Measurements from ENCODE around the gene PRAMEF2.
"Not testable (repeated sequence)": the region's sequence is repeated elsewhere in the genome, so short reads cannot be mapped to it uniquely, and the experiment has no call there.

PRAMEF2 gene

GRCh38 chr1:12856786-12857185 is at the start of gene PRAMEF2:
Gene PRAMEF2, plus strand, starts transcription at chr1:12857086. Its CDS starts 1,924 bp downstream, at chr1:12859010.
- not testable (repeated sequence) for DNase-seq (ENCODE audit: low read depth, low spot score)

GRCh38 chr1:12809933-12810332 is 47.0 kb upstream of the PRAMEF2 start:
- no peak for DNase-seq (ENCODE audit: low read depth, low spot score)

- no peak for DNase-seq (ENCODE audit: low read depth, low spot score)
Observed at GRCh38 chr1:12810691-12811408, 46.0 kb upstream of the PRAMEF2 start.

GRCh38 chr1:12811409-12811784 is 45.5 kb upstream of the PRAMEF2 start:
- no peak for DNase-seq (ENCODE audit: low read depth, low spot score)

GRCh38 chr1:12819061-12819460 is 37.8 kb upstream of the PRAMEF2 start:
- not testable (repeated sequence) for DNase-seq (ENCODE audit: low read depth, low spot score)

- not testable (repeated sequence) for DNase-seq (ENCODE audit: low read depth, low spot score)
Observed at GRCh38 chr1:12831310-12831709, 25.6 kb upstream of the PRAMEF2 start, which contains the start of gene PRAMEF11. Gene PRAMEF11, minus strand, starts transcription at chr1:12831410. Its CDS starts 2,621 bp downstream, at chr1:12828789.

- not testable (repeated sequence) for DNase-seq (ENCODE audit: low read depth, low spot score)
Observed at GRCh38 chr1:12833251-12833650, 23.6 kb upstream of the PRAMEF2 start.

- not testable (repeated sequence) for DNase-seq (ENCODE audit: low read depth, low spot score)
Observed at GRCh38 chr1:12848620-12849019, 8.3 kb upstream of the PRAMEF2 start, which contains the start of gene HNRNPCL1. Gene HNRNPCL1, minus strand, starts transcription at chr1:12848720. Its CDS starts 431 bp downstream, at chr1:12848289.

- no peak for DNase-seq (ENCODE audit: low read depth, low spot score)
Observed at GRCh38 chr1:12851779-12852178, 5.1 kb upstream of the PRAMEF2 start.

GRCh38 chr1:12863131-12863880 is 6.4 kb downstream of the PRAMEF2 start:
- not testable (repeated sequence) for DNase-seq (ENCODE audit: low read depth, low spot score)

- not testable (repeated sequence) for DNase-seq (ENCODE audit: low read depth, low spot score)
Observed at GRCh38 chr1:12878453-12878852, 21.6 kb downstream of the PRAMEF2 start.

- DNase-seq (ENCODE audit: low read depth, low spot score): not testable (repeated sequence)
Observed at GRCh38 chr1:12886101-12886500, 29.2 kb downstream of the PRAMEF2 start, which contains the start of gene PRAMEF4. Gene PRAMEF4, minus strand, starts transcription at chr1:12886201. Its CDS starts 2,807 bp downstream, at chr1:12883394.

- not testable (repeated sequence) for DNase-seq (ENCODE audit: low read depth, low spot score)
Observed at GRCh38 chr1:12898170-12898569, 41.3 kb downstream of the PRAMEF2 start, which contains the start of gene PRAMEF10. Gene PRAMEF10, minus strand, starts transcription at chr1:12898270. Its CDS starts 2,423 bp downstream, at chr1:12895847.

GRCh38 chr1:12899186-12899585 is 42.3 kb downstream of the PRAMEF2 start:
- not testable (repeated sequence) for DNase-seq (ENCODE audit: low read depth, low spot score)

- DNase-seq (ENCODE audit: low read depth, low spot score): not testable (repeated sequence)
Observed at GRCh38 chr1:12903793-12904572, 47.1 kb downstream of the PRAMEF2 start.

Data from iPS DF 19.7 (cell line).